Measurements from ENCODE around the gene CHGA. TPM values are rescaled to one million over a fixed set of nuclear protein-coding genes. Genes with fewer than 3 reads are reported as not detected.

Gene CHGA
- total RNA-seq, 4 donors from 2014 or later, result 116 to 425 (median 310) TPM

- H3K27me3 ChIP-seq, result no peaks in the 10 kb centered on the region
- TF ChIP-seq CTCF (IDR thresholded peaks at IDR 0.05) (no peak), POLR2A (IDR thresholded peaks at IDR 0.05) (no peak)
- H3K9me3 ChIP-seq, result no peaks in the 10 kb centered on the region
- no peak overlapping the region for H3K27ac ChIP-seq
- peaks cover 0 to 7% (median 0%) of the 10 kb centered on the region in 4 donors for H3K4me1 ChIP-seq
- peaks cover 0 to 79% (median 0%) of the 10 kb centered on the region in 3 donors for H3K36me3 ChIP-seq
- H3K4me3 ChIP-seq, result no peak overlapping the region
- DNase-seq, result no peak
These were observed 26.7 kb downstream of the CHGA start for GRCh38 chr14:92949496-92950192.

- no peak for DNase-seq
- TF ChIP-seq POLR2A (IDR thresholded peaks at IDR 0.05) (no peak), CTCF (IDR thresholded peaks at IDR 0.05) (no peak)
- Histone ChIP-seq H3K9me3 (no peaks in the 10 kb centered on the region), H3K27me3 (no peaks in the 10 kb centered on the region), H3K4me3 (no peak overlapping the region), H3K4me1 (peaks cover 0 to 7% (median 0%) of the 10 kb centered on the region in 4 donors), H3K27ac (no peak overlapping the region), H3K36me3 (peaks cover 0 to 79% (median 0%) of the 10 kb centered on the region in 3 donors)
These were observed 27.2 kb downstream of the CHGA start for GRCh38 chr14:92950193-92950540.

- Histone ChIP-seq H3K36me3 (peaks cover 0 to 75% (median 0%) of the 10 kb centered on the region in 3 donors), H3K27me3 (no peaks in the 10 kb centered on the region), H3K27ac (no peak overlapping the region), H3K9me3 (no peaks in the 10 kb centered on the region), H3K4me1 (peaks cover 0 to 7% (median 0%) of the 10 kb centered on the region in 4 donors), H3K4me3 (no peak overlapping the region)
- no peak for DNase-seq
- TF ChIP-seq POLR2A (IDR thresholded peaks at IDR 0.05) (no peak), CTCF (IDR thresholded peaks at IDR 0.05) (no peak)
These were observed 27.8 kb downstream of the CHGA start for GRCh38 chr14:92950773-92951172.

GRCh38 chr14:92951261-92951660 is 28.3 kb downstream of the CHGA start:
- no peak overlapping the region for H3K27ac ChIP-seq
- H3K4me3 ChIP-seq, result no peak overlapping the region
- peaks cover 0 to 4% (median 0%) of the 10 kb centered on the region in 4 donors for H3K4me1 ChIP-seq
- no peaks in the 10 kb centered on the region for H3K9me3 ChIP-seq
- DNase-seq, result no peak
- H3K36me3 ChIP-seq, result peaks cover 0 to 75% (median 0%) of the 10 kb centered on the region in 3 donors
- H3K27me3 ChIP-seq, result no peaks in the 10 kb centered on the region
- TF ChIP-seq CTCF (IDR thresholded peaks at IDR 0.05) (no peak), POLR2A (IDR thresholded peaks at IDR 0.05) (no peak)

GRCh38 chr14:92951912-92952471 is 29.0 kb downstream of the CHGA start:
- H3K36me3 ChIP-seq, result peaks cover 0 to 80% (median 0%) of the 10 kb centered on the region in 3 donors
- TF ChIP-seq POLR2A (IDR thresholded peaks at IDR 0.05) (no peak), CTCF (IDR thresholded peaks at IDR 0.05) (peak; percentile 79 to 94 (median 92))
- DNase-seq, result peak; percentile 81 to 91 (median 87)
- no peaks in the 10 kb centered on the region for H3K4me1 ChIP-seq
- H3K27me3 ChIP-seq, result no peaks in the 10 kb centered on the region
- H3K9me3 ChIP-seq, result no peaks in the 10 kb centered on the region
- H3K27ac ChIP-seq, result no peak overlapping the region
- no peak overlapping the region for H3K4me3 ChIP-seq

Data from Peyer's patch (tissue), 4 donors.